Right lobe of liver (tissue), 6 donors: Measurements from ENCODE around the gene ATP5MG. TPM values are rescaled to one million over a fixed set of nuclear protein-coding genes. Genes with fewer than 3 reads are reported as not detected.

Experiments used
- ATAC-seq, 4 donors: fragments of 200-7000 bp; cut with Tn5 transposase; one replicate each; pipeline ENCODE4 v1.9.1; 2020; ENCODE audit warnings: mild to moderate bottlenecking in 4 of 4, moderate library complexity in 4 of 4
- DNase-seq, 3 donors: peaks; one replicate each; pipeline ENCODE4 v3.0.0-alpha.2; 2020
- H3K27ac ChIP-seq, 3 donors: fragments of 200-600 bp; one replicate each; pipeline ENCODE4 v1.8.0; 2022
- H3K27me3 ChIP-seq, 2 donors: fragments of 200-600 bp; one replicate each; pipeline ENCODE4 v1.8.0; 2022
- H3K36me3 ChIP-seq, 4 donors: fragments of 200-600 bp; sonication (generic) in 1 of 4; one replicate each; pipeline versions ENCODE4 v1.5.1 to v1.8.0; 2017 to 2022; ENCODE audit warnings: control low read depth in 1 of 4
- H3K4me1 ChIP-seq, 4 donors: fragments of 200-600 bp; sonication (generic) in 1 of 4; one replicate each; pipeline versions ENCODE4 v1.5.1 to v1.8.0; 2017 to 2022; ENCODE audit warnings: control low read depth in 1 of 4
- H3K4me3 ChIP-seq, 3 donors: fragments of 200-600 bp; one replicate each; pipeline ENCODE4 v1.8.0; 2022
- H3K9me3 ChIP-seq, 4 donors: fragments of 200-600 bp; sonication (generic) in 1 of 4; one replicate each; pipeline versions ENCODE4 v1.5.1 to v1.8.0; 2017 to 2022; ENCODE audit warnings: control low read depth in 1 of 4
- POLR2A ChIP-seq: fragments of 450-650 bp; IDR thresholded peaks from one replicate; pipeline ENCODE4 v1.6.1; 2017; ENCODE audit warnings: antibody characterized with exemption, mild to moderate bottlenecking
- WGBS: methylation state at CpG from one replicate; pipeline ENCODE4 v1.1.6; 2018; ENCODE audit warnings: low coverage, low lambda C conversion rate; ENCODE audit not compliant: insufficient coverage; ENCODE audit errors: missing lambda C conversion rate; 5-methylcytosine and 5-hydroxymethylcytosine counted together
- intact Hi-C, 2 donors: fragments of 100-400 bp; cut with DNase I; formaldehyde crosslinking; loops; one replicate each; pipeline versions ENCODE4 v1.11.2 to v1.14.1; 2022
- total RNA-seq, 6 experiments: library from RNA; depleted of rRNA in 2 of 6; stranded (reverse); fragments of >200 nt in 2 of 6; fragmentation: NEBNext Ultra II Directional in 3 of 6; extraction: Animal tissue kit (Norgen Biotek cat#: 25700) in 3 of 6; gene quantifications; one replicate each; pipeline versions ENCODE4 v1.1.0 to v1.2.4, GENCODE V29; 2016 to 2023
- TF ChIP-seq, protein P1 (sequence below), 4 donors: fragments of 200-600 bp in 3 of 4; fragments of 450-650 bp in 1 of 4; IDR thresholded peaks; one replicate each; pipeline versions ENCODE4 v1.5.1 to v1.8.0; 2016 to 2022; ENCODE audit warnings: antibody characterized with exemption in 4 of 4, mild to moderate bottlenecking in 2 of 4
- donor health status: DM: no; HTN: yes; CAD: no.
- donor health status: DM: no; HTN: no; CAD: no.
- donor health status: DM: no; HTN: no; CAD: no.
- donor health status: DM: no; HTN: yes; CAD: no.
- donor health status: DM: no; HTN: yes; CAD: no.

The ATP5MG gene
- total RNA-seq, 6 experiments from 2014 or later: 32.6 to 127 (median 89.5) TPM

DNA sequence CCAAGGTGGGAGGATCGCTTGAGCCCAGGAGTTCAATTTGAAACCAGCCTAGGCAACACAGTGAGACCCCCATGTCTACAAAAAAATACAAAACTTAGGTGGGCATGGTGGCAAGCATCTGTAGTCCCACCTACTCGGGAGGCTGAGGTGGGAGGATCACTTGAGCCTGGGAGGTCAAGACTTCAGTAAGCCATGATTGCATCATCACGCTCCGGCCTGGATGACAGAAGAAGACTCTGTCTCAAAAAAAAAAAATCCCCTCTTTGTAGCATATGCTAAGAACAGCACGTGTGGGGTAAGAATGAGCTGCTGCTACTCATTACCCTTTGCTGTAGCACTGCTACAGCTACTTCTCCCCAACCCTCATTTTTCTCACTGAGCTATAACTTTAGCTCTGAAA lies 27.5 kb upstream of the ATP5MG start:
- ATAC-seq: no peak
- TF ChIP-seq, protein P1, sequence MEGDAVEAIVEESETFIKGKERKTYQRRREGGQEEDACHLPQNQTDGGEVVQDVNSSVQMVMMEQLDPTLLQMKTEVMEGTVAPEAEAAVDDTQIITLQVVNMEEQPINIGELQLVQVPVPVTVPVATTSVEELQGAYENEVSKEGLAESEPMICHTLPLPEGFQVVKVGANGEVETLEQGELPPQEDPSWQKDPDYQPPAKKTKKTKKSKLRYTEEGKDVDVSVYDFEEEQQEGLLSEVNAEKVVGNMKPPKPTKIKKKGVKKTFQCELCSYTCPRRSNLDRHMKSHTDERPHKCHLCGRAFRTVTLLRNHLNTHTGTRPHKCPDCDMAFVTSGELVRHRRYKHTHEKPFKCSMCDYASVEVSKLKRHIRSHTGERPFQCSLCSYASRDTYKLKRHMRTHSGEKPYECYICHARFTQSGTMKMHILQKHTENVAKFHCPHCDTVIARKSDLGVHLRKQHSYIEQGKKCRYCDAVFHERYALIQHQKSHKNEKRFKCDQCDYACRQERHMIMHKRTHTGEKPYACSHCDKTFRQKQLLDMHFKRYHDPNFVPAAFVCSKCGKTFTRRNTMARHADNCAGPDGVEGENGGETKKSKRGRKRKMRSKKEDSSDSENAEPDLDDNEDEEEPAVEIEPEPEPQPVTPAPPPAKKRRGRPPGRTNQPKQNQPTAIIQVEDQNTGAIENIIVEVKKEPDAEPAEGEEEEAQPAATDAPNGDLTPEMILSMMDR (IDR thresholded peaks at IDR 0.05): no peak
- TF ChIP-seq POLR2A: no peak
- WGBS: 80% methylated on average over 1 of the region's 5 CpGs
- Histone ChIP-seq H3K4me3 (no peak overlapping the region), H3K36me3 (peaks cover 16 to 87% (median 54%) of the 10 kb centered on the region in 4 donors), H3K4me1 (no peaks in the 10 kb centered on the region), H3K27ac (no peak overlapping the region), H3K27me3 (no peaks in the 10 kb centered on the region), H3K9me3 (no peaks in the 10 kb centered on the region)
- intact Hi-C loops: loop anchor here in 1 of 2 donors (10.0 kb wide), 1 partner anchor 121 kb away; no protein-coding TSS in a partner anchor
- DNase-seq: no peak

DNA sequence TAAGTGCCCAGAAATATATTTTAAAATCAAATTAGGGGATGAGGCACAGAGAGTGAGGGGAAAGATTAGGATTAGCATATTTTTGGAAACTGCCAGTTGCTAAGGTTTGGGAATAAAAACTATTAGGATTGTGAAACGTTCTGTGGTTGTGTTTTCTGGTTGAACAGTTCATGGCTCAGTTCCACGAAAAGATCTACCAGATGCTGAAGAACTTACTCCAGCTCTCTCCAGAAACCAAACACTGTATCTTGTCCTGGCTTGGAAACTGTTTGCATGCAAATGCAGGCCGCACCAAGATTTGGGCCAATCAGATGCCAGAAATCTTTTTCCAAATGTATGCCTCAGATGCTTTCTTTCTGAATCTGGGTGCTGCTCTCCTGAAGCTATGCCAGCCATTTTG lies 26.7 kb upstream of the ATP5MG start:
- 75% methylated on average over 2 of the region's 3 CpGs for WGBS
- TF ChIP-seq, protein P1 (IDR thresholded peaks at IDR 0.05): no peak
- no peak for TF ChIP-seq POLR2A
- Histone ChIP-seq H3K36me3 (peaks cover 16 to 87% (median 52%) of the 10 kb centered on the region in 4 donors), H3K27me3 (no peaks in the 10 kb centered on the region), H3K4me1 (no peaks in the 10 kb centered on the region), H3K9me3 (no peaks in the 10 kb centered on the region), H3K4me3 (no peak overlapping the region), H3K27ac (no peak overlapping the region)
- DNase-seq: no peak
- intact Hi-C loops: loop anchor here in 1 of 2 donors (10.0 kb wide), 1 partner anchor 120 kb away; no protein-coding TSS in a partner anchor
- ATAC-seq: no peak

DNA sequence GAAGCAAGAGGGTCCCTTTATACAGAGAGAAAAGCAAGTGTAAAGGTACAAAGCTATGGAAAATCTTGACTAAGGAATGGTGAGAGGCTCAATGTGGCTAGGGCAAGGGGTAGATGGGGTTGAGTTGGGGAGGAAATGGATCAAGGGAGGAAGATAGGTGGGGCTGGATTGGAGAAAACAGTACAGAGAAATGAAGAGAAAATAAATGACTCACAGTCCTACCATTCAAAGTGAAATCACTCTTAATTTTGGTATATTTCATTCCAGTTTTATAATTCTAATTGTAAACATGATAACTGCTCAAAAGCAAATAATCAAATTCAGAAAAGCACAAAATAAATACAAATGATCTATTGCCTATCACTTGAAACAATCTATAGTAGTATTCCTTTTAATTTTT lies 25.4 kb upstream of the ATP5MG start:
- DNase-seq (no peak), ATAC-seq (no peak)
- peaks cover 16 to 85% (median 50%) of the 10 kb centered on the region in 4 donors for H3K36me3 ChIP-seq
- H3K27ac ChIP-seq: no peak overlapping the region
- TF ChIP-seq, protein P1 (IDR thresholded peaks at IDR 0.05): no peak
- TF ChIP-seq POLR2A: no peak
- no peaks in the 10 kb centered on the region for H3K27me3 ChIP-seq
- no peaks in the 10 kb centered on the region for H3K4me1 ChIP-seq
- intact Hi-C loops: loop anchor here in 1 of 2 donors (10.0 kb wide), 1 partner anchor 119 kb away; no protein-coding TSS in a partner anchor
- H3K4me3 ChIP-seq: no peak overlapping the region
- no peaks in the 10 kb centered on the region for H3K9me3 ChIP-seq

DNA sequence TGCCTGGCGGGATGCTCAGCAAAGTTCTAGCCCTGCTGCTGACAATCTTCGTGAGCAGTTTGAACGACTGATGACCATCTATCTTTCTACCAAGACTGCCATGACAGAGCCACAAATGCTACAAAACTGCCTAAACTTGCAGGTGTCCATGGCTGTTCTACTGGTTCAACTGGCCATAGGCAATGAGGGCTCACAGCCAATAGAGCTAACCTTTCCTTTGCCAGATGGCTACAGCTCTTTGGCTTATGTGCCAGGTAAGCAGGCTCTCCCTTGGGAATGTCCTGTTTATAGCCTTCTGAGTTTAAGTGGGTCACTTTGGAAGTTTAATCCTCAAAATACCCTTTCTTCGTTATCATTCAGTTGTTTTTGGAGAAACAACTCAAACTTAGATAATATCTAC lies 21.9 kb upstream of the ATP5MG start:
- DNase-seq: no peak
- Histone ChIP-seq H3K36me3 (peaks cover 6 to 87% (median 46%) of the 10 kb centered on the region in 4 donors), H3K9me3 (no peaks in the 10 kb centered on the region), H3K27ac (no peak overlapping the region), H3K4me3 (no peak overlapping the region), H3K4me1 (no peaks in the 10 kb centered on the region), H3K27me3 (no peaks in the 10 kb centered on the region)
- intact Hi-C loops: loop anchor here in 1 of 2 donors (10.0 kb wide), 1 partner anchor 115 kb away; no protein-coding TSS in a partner anchor
- WGBS: 100% methylated on average over 4 of the region's 4 CpGs
- no peak for ATAC-seq
- no peak for TF ChIP-seq POLR2A
- TF ChIP-seq, protein P1 (IDR thresholded peaks at IDR 0.05): no peak

DNA sequence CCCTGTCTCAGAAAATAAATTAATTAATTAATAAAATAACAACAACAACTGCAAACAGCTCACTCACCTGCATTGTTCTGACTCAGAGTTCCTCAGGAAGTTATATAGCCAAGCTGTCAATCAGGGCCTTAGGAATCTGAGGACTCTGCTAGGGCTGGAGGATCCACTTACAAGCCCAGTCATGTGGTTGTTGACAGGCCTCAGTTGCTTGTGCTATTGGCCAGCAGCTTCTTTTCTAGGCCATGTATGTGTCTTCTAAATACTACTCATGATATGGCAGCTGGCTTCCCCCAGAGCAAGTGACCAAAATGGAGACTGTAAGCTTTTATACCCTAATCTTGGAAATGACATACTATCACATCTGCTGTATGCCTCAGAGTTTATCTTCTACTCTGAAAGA lies 20.8 kb upstream of the ATP5MG start:
- H3K27ac ChIP-seq: no peak overlapping the region
- H3K4me3 ChIP-seq: no peak overlapping the region
- H3K9me3 ChIP-seq: no peaks in the 10 kb centered on the region
- H3K27me3 ChIP-seq: no peaks in the 10 kb centered on the region
- DNase-seq (no peak), ATAC-seq (no peak)
- no peaks in the 10 kb centered on the region for H3K4me1 ChIP-seq
- intact Hi-C loops: loop anchor here in 1 of 2 donors (10.0 kb wide), 1 partner anchor 124 kb away; no protein-coding TSS in a partner anchor
- TF ChIP-seq POLR2A: no peak
- TF ChIP-seq, protein P1 (IDR thresholded peaks at IDR 0.05): no peak
- H3K36me3 ChIP-seq: peaks cover 6 to 91% (median 52%) of the 10 kb centered on the region in 4 donors
